Measurements from ENCODE around the gene SPOCK2.

Gene SPOCK2

GRCh38 chr10:72069751-72070526, 18.4 kb downstream of the SPOCK2 start:
- peak in 1 of 2 experiments; percentile 9 for DNase-seq

- DNase-seq: no peak
Measured at GRCh38 chr10:72068901-72069446, 19.4 kb downstream of the SPOCK2 start.

GRCh38 chr10:72068126-72068765, 20.1 kb downstream of the SPOCK2 start:
- DNase-seq: no peak

- no peak for DNase-seq
Measured at GRCh38 chr10:72067463-72068125, 20.8 kb downstream of the SPOCK2 start.

GRCh38 chr10:72066318-72067284, 21.8 kb downstream of the SPOCK2 start:
- DNase-seq: no peak

- no peak for DNase-seq
Measured at GRCh38 chr10:72065439-72066025, 22.8 kb downstream of the SPOCK2 start.

GRCh38 chr10:72063703-72064391, 24.5 kb downstream of the SPOCK2 start:
- no peak for DNase-seq

GRCh38 chr10:72062832-72063702, 25.3 kb downstream of the SPOCK2 start:
- no peak for DNase-seq

GRCh38 chr10:72062382-72062781, 26.0 kb downstream of the SPOCK2 start:
- DNase-seq: no peak

- no peak for DNase-seq
Measured at GRCh38 chr10:72061930-72062329, 26.4 kb downstream of the SPOCK2 start.

- no peak for DNase-seq
Measured at GRCh38 chr10:72061491-72061890, 26.9 kb downstream of the SPOCK2 start.

GRCh38 chr10:72059843-72060822, 28.2 kb downstream of the SPOCK2 start:
- DNase-seq: no peak

GRCh38 chr10:72058989-72059842, 29.1 kb downstream of the SPOCK2 start:
- DNase-seq: no peak

- no peak for DNase-seq
Measured at GRCh38 chr10:72058347-72058898, 29.9 kb downstream of the SPOCK2 start.

GRCh38 chr10:72056932-72057751, 31.2 kb downstream of the SPOCK2 start:
- DNase-seq: no peak

GRCh38 chr10:72056113-72056512, 32.2 kb downstream of the SPOCK2 start:
- DNase-seq: no peak

- no peak for DNase-seq
Measured at GRCh38 chr10:72053690-72054089, 34.7 kb downstream of the SPOCK2 start.
